HEK293 (cell line): ENCODE measurements around the gene F11.

Experiments used
- CTCF ChIA-PET: fragments of 350-600 bp; formaldehyde crosslinking; extraction: SDS; loops from one replicate; lab custom pipeline; 2021; ENCODE audit warnings: antibody characterized with exemption; lab: Yijun Ruan, JAX
- POLR2A ChIA-PET: fragments of 300-600 bp; formaldehyde crosslinking; extraction: SDS; loops from one replicate; lab custom pipeline; 2020; ENCODE audit warnings: antibody characterized with exemption, inconsistent platforms; lab: Yijun Ruan, JAX
- H3K27ac ChIP-seq: fragments of 200-500 bp; sonication (Bioruptor generic); 2 replicates; pipeline ENCODE4 v1.5.1; 2014; ENCODE audit warnings: low read depth, low read length, control low read depth, inconsistent platforms; ENCODE audit errors: extremely low read depth
- H3K36me3 ChIP-seq, 2 experiments: fragments of 200-500 bp in 1 of 2; sonication (Bioruptor generic) in 1 of 2; 1 replicate in 1 of 2; 2 replicates in 1 of 2; pipeline ENCODE4 v1.5.1; 2014 to 2017; ENCODE audit warnings: inconsistent platforms in 2 of 2, low read length in 2 of 2; ENCODE audit not compliant: control insufficient read depth in 2 of 2, insufficient read depth in 1 of 2
- H3K4me1 ChIP-seq: fragments of 200-500 bp; sonication (Bioruptor generic); 2 replicates; pipeline ENCODE4 v1.5.1; 2014; ENCODE audit warnings: mild to moderate bottlenecking, low read length, inconsistent platforms; ENCODE audit not compliant: control insufficient read depth, insufficient read depth
- H3K4me3 ChIP-seq: 2 replicates; pipeline ENCODE4 v1.5.1; 2011; ENCODE audit warnings: low read depth, mild to moderate bottlenecking, control low read depth, low read length, moderate library complexity
- H3K9me3 ChIP-seq: fragments of 200-500 bp; sonication (Bioruptor generic); 2 replicates; pipeline ENCODE4 v1.5.1; 2014; ENCODE audit warnings: low read depth, low read length, inconsistent platforms; ENCODE audit not compliant: control insufficient read depth, insufficient read depth
- AEBP2 ChIP-seq: fragments of 450-650 bp; formaldehyde crosslinking; IDR thresholded peaks from 2 replicates; pipeline ENCODE4 v1.5.1; 2016; ENCODE audit warnings: missing biosample characterization, missing genetic modification characterization, borderline replicate concordance
- BCL11A ChIP-seq: fragments of 450-650 bp; formaldehyde crosslinking; IDR thresholded peaks from 2 replicates; pipeline ENCODE4 v1.5.1; 2016; ENCODE audit warnings: low read depth, missing biosample characterization, missing genetic modification characterization
- GLI2 ChIP-seq: fragments of 450-650 bp; formaldehyde crosslinking; IDR thresholded peaks from 2 replicates; pipeline ENCODE4; 2017; ENCODE audit warnings: missing biosample characterization, missing genetic modification characterization, low read depth, borderline replicate concordance
- INSM2 ChIP-seq: fragments of 450-650 bp; formaldehyde crosslinking; IDR thresholded peaks from 2 replicates; pipeline ENCODE4 v1.5.1; 2016; ENCODE audit warnings: missing biosample characterization, missing genetic modification characterization
- MEIS1 ChIP-seq: sonication (generic); formaldehyde crosslinking; IDR thresholded peaks from 2 replicates; pipeline ENCODE4 v1.8.1; 2022; ENCODE audit warnings: missing genetic modification reagents, mild to moderate bottlenecking, borderline replicate concordance
- OVOL3 ChIP-seq: fragments of 450-650 bp; formaldehyde crosslinking; IDR thresholded peaks from 2 replicates; pipeline ENCODE4 v1.5.1; 2016; ENCODE audit warnings: missing biosample characterization, missing genetic modification characterization
- SALL2 ChIP-seq: fragments of 450-650 bp; formaldehyde crosslinking; IDR thresholded peaks from 2 replicates; pipeline ENCODE4 v1.5.0; 2017; ENCODE audit warnings: missing biosample characterization, mild to moderate bottlenecking, missing genetic modification characterization, borderline replicate concordance
- TRIM28 ChIP-seq: IDR thresholded peaks from 2 replicates; pipeline ENCODE4 v1.6.1; 2011; ENCODE audit warnings: low read length, control low read depth, borderline replicate concordance
- ZNF140 ChIP-seq: fragments of 450-650 bp; formaldehyde crosslinking; IDR thresholded peaks from 2 replicates; pipeline ENCODE4 v1.5.1; 2016; ENCODE audit warnings: missing biosample characterization, missing genetic modification characterization
- ZNF146 ChIP-seq: fragments of 450-650 bp; formaldehyde crosslinking; IDR thresholded peaks from 2 replicates; pipeline ENCODE4 v1.5.1; 2016; ENCODE audit warnings: missing biosample characterization, missing genetic modification characterization
- ZNF184 ChIP-seq: fragments of 450-650 bp; IDR thresholded peaks from 2 replicates; pipeline ENCODE4 v1.5.1; 2018; ENCODE audit warnings: missing biosample characterization, mild to moderate bottlenecking, missing genetic modification characterization
- ZNF341 ChIP-seq: fragments of 450-650 bp; formaldehyde crosslinking; IDR thresholded peaks from 2 replicates; pipeline ENCODE4; 2016; ENCODE audit warnings: low read depth, missing biosample characterization, missing genetic modification characterization
- ZNF423 ChIP-seq: fragments of 450-650 bp; formaldehyde crosslinking; IDR thresholded peaks from 2 replicates; pipeline ENCODE4 v1.5.1; 2016; ENCODE audit warnings: missing biosample characterization, missing genetic modification characterization
- ZNF514 ChIP-seq: fragments of 450-650 bp; formaldehyde crosslinking; IDR thresholded peaks from 2 replicates; pipeline ENCODE4 v1.5.1; 2016; ENCODE audit warnings: missing biosample characterization, missing genetic modification characterization
- ZNF560 ChIP-seq: fragments of 450-650 bp; formaldehyde crosslinking; IDR thresholded peaks from 2 replicates; pipeline ENCODE4 v1.5.1; 2017; ENCODE audit warnings: missing biosample characterization, missing genetic modification characterization, borderline replicate concordance
- ZNF639 ChIP-seq: fragments of 450-650 bp; formaldehyde crosslinking; IDR thresholded peaks from 2 replicates; pipeline ENCODE4 v1.5.1; 2016; ENCODE audit warnings: missing biosample characterization, missing genetic modification characterization
- ZNF777 ChIP-seq: fragments of 450-650 bp; formaldehyde crosslinking; IDR thresholded peaks from 2 replicates; pipeline ENCODE4 v1.5.1; 2017; ENCODE audit warnings: missing biosample characterization, missing genetic modification characterization, borderline replicate concordance
- ZNF830 ChIP-seq: fragments of 450-650 bp; IDR thresholded peaks from 2 replicates; pipeline ENCODE4 v1.5.0; 2018; ENCODE audit warnings: missing biosample characterization, missing genetic modification characterization, low read depth, mild to moderate bottlenecking, moderate library complexity
- ZSCAN30 ChIP-seq: fragments of 450-650 bp; IDR thresholded peaks from 2 replicates; pipeline ENCODE4 v1.5.1; 2018; ENCODE audit warnings: missing biosample characterization, mild to moderate bottlenecking, missing genetic modification characterization, moderate library complexity
- TF ChIP-seq, protein P1 (sequence below): fragments of 450-650 bp; formaldehyde crosslinking; IDR thresholded peaks from 2 replicates; pipeline ENCODE4 v1.5.1; 2017; ENCODE audit warnings: missing biosample characterization, missing genetic modification characterization
- TF ChIP-seq, protein P2 (sequence below): fragments of 450-650 bp; formaldehyde crosslinking; IDR thresholded peaks from 2 replicates; pipeline ENCODE4 v1.5.1; 2016; ENCODE audit warnings: missing biosample characterization, missing genetic modification characterization

Gene F11

GRCh38 chr4:186283311-186283710 lies 17.3 kb downstream of the F11 start:
- no peaks in the 10 kb centered on the region for H3K4me1 ChIP-seq
- no peak overlapping the region for H3K4me3 ChIP-seq
- H3K27ac ChIP-seq: no peak overlapping the region
- POLR2A ChIA-PET: no interaction called here
- CTCF ChIA-PET: no interaction called here
- no peaks in the 10 kb centered on the region for H3K36me3 ChIP-seq
- H3K9me3 ChIP-seq: no peaks in the 10 kb centered on the region
- TF ChIP-seq OVOL3 (no peak), TRIM28 (no peak), ZNF140 (tag by site-specific recombination) (no peak), ZNF830 (tag by site-specific recombination) (no peak), SALL2 (no peak), ZNF514 (tag by site-specific recombination) (no peak), GLI2 (tag by site-specific recombination) (no peak), BCL11A (tag by site-specific recombination) (no peak), AEBP2 (tag by site-specific recombination) (no peak), ZNF560 (no peak), INSM2 (tag by site-specific recombination) (no peak), ZSCAN30 (tag by site-specific recombination) (no peak)
- TF ChIP-seq, protein P1, sequence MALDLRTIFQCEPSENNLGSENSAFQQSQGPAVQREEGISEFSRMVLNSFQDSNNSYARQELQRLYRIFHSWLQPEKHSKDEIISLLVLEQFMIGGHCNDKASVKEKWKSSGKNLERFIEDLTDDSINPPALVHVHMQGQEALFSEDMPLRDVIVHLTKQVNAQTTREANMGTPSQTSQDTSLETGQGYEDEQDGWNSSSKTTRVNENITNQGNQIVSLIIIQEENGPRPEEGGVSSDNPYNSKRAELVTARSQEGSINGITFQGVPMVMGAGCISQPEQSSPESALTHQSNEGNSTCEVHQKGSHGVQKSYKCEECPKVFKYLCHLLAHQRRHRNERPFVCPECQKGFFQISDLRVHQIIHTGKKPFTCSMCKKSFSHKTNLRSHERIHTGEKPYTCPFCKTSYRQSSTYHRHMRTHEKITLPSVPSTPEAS (tag by site-specific recombination): no peak

GRCh38 chr4:186285147-186285546 lies 19.2 kb downstream of the F11 start:
- Histone ChIP-seq H3K4me1 (no peaks in the 10 kb centered on the region), H3K9me3 (no peaks in the 10 kb centered on the region), H3K27ac (no peak overlapping the region), H3K36me3 (no peaks in the 10 kb centered on the region), H3K4me3 (no peak overlapping the region)
- no peak for TF ChIP-seq ZNF423
- TF ChIP-seq, protein P1 (tag by site-specific recombination): peak; percentile 86
- ChIA-PET POLR2A (no interaction called here), CTCF (no interaction called here)

GRCh38 chr4:186286581-186286980 lies 20.6 kb downstream of the F11 start:
- no peaks in the 10 kb centered on the region for H3K4me1 ChIP-seq
- POLR2A ChIA-PET: no interaction called here
- H3K4me3 ChIP-seq: no peak overlapping the region
- no peaks in the 10 kb centered on the region for H3K9me3 ChIP-seq
- CTCF ChIA-PET: no interaction called here
- no peaks in the 10 kb centered on the region for H3K36me3 ChIP-seq
- H3K27ac ChIP-seq: no peak overlapping the region
- no peak for TF ChIP-seq MEIS1
- no peak for TF ChIP-seq ZNF341 (tag by site-specific recombination)
- TF ChIP-seq AEBP2 (tag by site-specific recombination): no peak
- TF ChIP-seq ZNF560: no peak
- TF ChIP-seq ZNF777 (tag by site-specific recombination): no peak
- no peak for TF ChIP-seq ZNF639
- TF ChIP-seq ZNF146 (tag by site-specific recombination): no peak
- no peak for TF ChIP-seq ZNF184
- TF ChIP-seq SALL2: no peak
- TF ChIP-seq, protein P2, sequence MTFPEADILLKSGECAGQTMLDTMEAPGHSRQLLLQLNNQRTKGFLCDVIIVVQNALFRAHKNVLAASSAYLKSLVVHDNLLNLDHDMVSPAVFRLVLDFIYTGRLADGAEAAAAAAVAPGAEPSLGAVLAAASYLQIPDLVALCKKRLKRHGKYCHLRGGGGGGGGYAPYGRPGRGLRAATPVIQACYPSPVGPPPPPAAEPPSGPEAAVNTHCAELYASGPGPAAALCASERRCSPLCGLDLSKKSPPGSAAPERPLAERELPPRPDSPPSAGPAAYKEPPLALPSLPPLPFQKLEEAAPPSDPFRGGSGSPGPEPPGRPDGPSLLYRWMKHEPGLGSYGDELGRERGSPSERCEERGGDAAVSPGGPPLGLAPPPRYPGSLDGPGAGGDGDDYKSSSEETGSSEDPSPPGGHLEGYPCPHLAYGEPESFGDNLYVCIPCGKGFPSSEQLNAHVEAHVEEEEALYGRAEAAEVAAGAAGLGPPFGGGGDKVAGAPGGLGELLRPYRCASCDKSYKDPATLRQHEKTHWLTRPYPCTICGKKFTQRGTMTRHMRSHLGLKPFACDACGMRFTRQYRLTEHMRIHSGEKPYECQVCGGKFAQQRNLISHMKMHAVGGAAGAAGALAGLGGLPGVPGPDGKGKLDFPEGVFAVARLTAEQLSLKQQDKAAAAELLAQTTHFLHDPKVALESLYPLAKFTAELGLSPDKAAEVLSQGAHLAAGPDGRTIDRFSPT (tag by site-specific recombination): no peak
- no peak for TF ChIP-seq ZSCAN30 (tag by site-specific recombination)
